ENCODE measurements around the gene MCL1. TPM values are rescaled to one million over a fixed set of nuclear protein-coding genes. Genes with fewer than 3 reads are reported as not detected.

Gene MCL1
- total and polyA plus RNA-seq, 2 of the 13 experiments (the other 11 are each of a cell fraction or from before 2014, with no cell fraction given): 69.5 to 125 TPM

DNA sequence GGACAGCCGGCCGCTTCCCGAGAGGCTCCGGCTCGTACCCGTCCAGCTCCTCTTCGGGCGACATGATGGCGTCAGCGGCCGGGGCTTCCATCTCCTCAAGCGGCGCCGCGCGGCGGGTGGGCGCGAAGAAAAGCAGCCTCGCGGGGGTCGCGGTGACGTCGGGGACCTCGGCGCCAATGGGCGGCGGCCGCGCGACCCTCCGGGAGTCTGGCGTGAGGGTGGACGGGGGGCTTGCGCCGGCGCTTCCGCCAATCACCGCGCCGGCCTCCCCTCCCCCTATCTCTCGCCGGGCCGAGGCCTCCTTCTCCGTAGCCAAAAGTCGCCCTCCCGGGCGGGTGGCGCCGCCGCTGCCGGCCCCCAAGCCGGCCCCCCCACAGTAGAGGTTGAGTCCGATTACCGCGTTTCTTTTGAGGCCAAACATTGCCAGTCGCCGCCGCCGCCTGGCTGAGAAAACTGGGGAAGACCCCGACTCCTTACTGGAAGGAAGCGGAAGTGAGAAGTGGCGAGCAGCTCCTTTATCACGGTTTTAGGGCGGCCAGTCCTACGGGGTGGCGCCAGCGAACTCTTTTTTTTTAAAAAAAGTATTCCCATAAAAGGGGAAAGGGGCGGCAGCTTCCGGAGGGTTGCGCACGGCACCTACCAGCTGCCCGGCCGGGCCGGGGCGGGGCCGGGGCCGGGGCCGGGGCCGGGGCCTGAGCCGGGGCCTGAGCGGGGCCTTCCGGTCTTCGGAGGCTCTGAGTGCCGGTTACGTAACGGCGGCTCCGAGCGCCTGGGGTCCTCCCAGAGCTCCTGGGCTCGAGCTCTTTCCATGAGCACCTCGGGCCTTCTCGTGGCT lies at the start of gene MCL1 (continued):
- TF ChIP-seq ZNF704 (CRISPR knock-in tag; IDR thresholded peaks at IDR 0.05; ENCODE audit: borderline replicate concordance) (0 out of 2 replicates have a peak, but pooled peaks have one; percentile 23), SCMH1 (CRISPR knock-in tag; IDR thresholded peaks at IDR 0.05; ENCODE audit: borderline replicate concordance) (no peak), ZNF326 (CRISPR knock-in tag; IDR thresholded peaks at IDR 0.05; ENCODE audit: borderline replicate concordance) (no peak), CCAR2 (optimal IDR thresholded peaks at IDR 0.05; ENCODE audit: low read depth, low read length) (no peak), POLR2AphosphoS2 (IDR thresholded peaks at IDR 0.05; ENCODE audit: low read depth, low read length) (peak; percentile 88; the same call in 1 of the 2 replicates), ZFP36L1 (CRISPR knock-in tag; IDR thresholded peaks at IDR 0.05) (no peak), REST (IDR thresholded peaks at IDR 0.05; ENCODE audit: borderline replicate concordance in 1 of 2, low read depth in 1 of 2, low read length in 2 of 2) (peak in 1 of 2 experiments; percentile 77; a peak in 1 of 4 replicates), ZNF580 (CRISPR knock-in tag; IDR thresholded peaks at IDR 0.05; ENCODE audit: borderline replicate concordance, low read depth) (peak; percentile 63; the same call in 1 of the 2 replicates), SRF (IDR thresholded peaks at IDR 0.05; ENCODE audit: low read depth, low read length) (peak; percentile 100), CREB1 (IDR thresholded peaks at IDR 0.05) (no peak), CREB1 (CRISPR knock-in tag; IDR thresholded peaks at IDR 0.05) (0 out of 2 replicates have a peak, but pooled peaks have one; percentile 26), GMEB2 (CRISPR knock-in tag; IDR thresholded peaks at IDR 0.05; ENCODE audit: low read depth) (no peak), ZBTB7A (CRISPR knock-in tag; IDR thresholded peaks at IDR 0.05) (0 out of 2 replicates have a peak, but pooled peaks have one; percentile 32), ATF1 (CRISPR knock-in tag; IDR thresholded peaks at IDR 0.05) (no peak), GRHL1 (CRISPR knock-in tag; conservative IDR thresholded peaks at IDR 0.05) (no peak), PATZ1 (CRISPR knock-in tag; IDR thresholded peaks at IDR 0.05) (peak; percentile 25; the same call in 1 of the 2 replicates), HNRNPL (IDR thresholded peaks at IDR 0.05; ENCODE audit: low read depth, low read length) (0 out of 2 replicates have a peak, but pooled peaks have one; percentile 63)
